Thyroid gland (tissue), 4 donors: ENCODE results near the gene PIGL. TPM values are rescaled to one million over a fixed set of nuclear protein-coding genes. Genes with fewer than 3 reads are reported as not detected.

Experiments used
- DNase-seq, 2 donors: peaks; one replicate each; pipeline ENCODE4 v3.0.0-alpha.2; 2019
- H3K27ac ChIP-seq, 3 donors: fragments of 200-600 bp; sonication (generic); 1 replicate in 2 of 3; 2 replicates in 1 of 3; pipeline ENCODE4 v1.5.1; 2016 to 2019; ENCODE audit warnings: mild to moderate bottlenecking in 1 of 3, moderate library complexity in 1 of 3
- H3K27me3 ChIP-seq: fragments of 200-600 bp; sonication (generic); one replicate; pipeline ENCODE4 v1.5.1; 2019
- H3K36me3 ChIP-seq, 2 donors: fragments of 200-600 bp; sonication (generic); one replicate each; pipeline ENCODE4 v1.5.1; 2016 to 2019
- H3K4me1 ChIP-seq, 2 donors: fragments of 200-600 bp; sonication (generic); one replicate each; pipeline ENCODE4 v1.5.1; 2017 to 2019
- H3K4me3 ChIP-seq, 3 donors: fragments of 200-600 bp; sonication (generic); replicated peaks in 1 of 3; 1 replicate in 2 of 3; 2 replicates in 1 of 3; pipeline ENCODE4 v1.5.1; 2016; ENCODE audit warnings: mild to moderate bottlenecking in 1 of 3
- H3K9me3 ChIP-seq: fragments of 200-600 bp; sonication (generic); one replicate; pipeline ENCODE4 v1.5.1; 2017
- POLR2A ChIP-seq, 2 donors: fragments of 450-650 bp; IDR thresholded peaks; one replicate each; pipeline ENCODE4 v1.6.1; 2017; ENCODE audit warnings: antibody characterized with exemption in 2 of 2, mild to moderate bottlenecking in 2 of 2, moderate library complexity in 1 of 2
- WGBS, 2 donors: methylation state at CpG; one replicate each; pipeline ENCODE4 v1.1.5; 2017; 5-methylcytosine and 5-hydroxymethylcytosine counted together
- intact Hi-C: fragments of 100-400 bp; cut with DNase I; formaldehyde crosslinking; loops from one replicate; pipeline ENCODE4 v1.15.1; 2023
- total RNA-seq, 4 donors: library from RNA; depleted of rRNA; stranded (reverse); fragments of >200 nt; gene quantifications; one replicate each; pipeline ENCODE4 v1.2.3, GENCODE V29; 2016
- TF ChIP-seq, protein P1 (sequence below), 6 experiments: fragments of 200-600 bp in 3 of 6; fragments of 450-650 bp in 3 of 6; sonication (generic) in 3 of 6; IDR thresholded peaks; one replicate each; pipeline ENCODE4 v1.5.1; 2016 to 2019; ENCODE audit warnings: antibody characterized with exemption in 6 of 6, mild to moderate bottlenecking in 2 of 6, inconsistent platforms in 1 of 6, moderate library complexity in 1 of 6

PIGL gene
- total RNA-seq, 4 donors from 2014 or later: 48.8 to 96.0 (median 60.9) TPM

GRCh38 chr17:16348586-16348985, 131.6 kb downstream of the PIGL start:
- TF ChIP-seq, protein P1, sequence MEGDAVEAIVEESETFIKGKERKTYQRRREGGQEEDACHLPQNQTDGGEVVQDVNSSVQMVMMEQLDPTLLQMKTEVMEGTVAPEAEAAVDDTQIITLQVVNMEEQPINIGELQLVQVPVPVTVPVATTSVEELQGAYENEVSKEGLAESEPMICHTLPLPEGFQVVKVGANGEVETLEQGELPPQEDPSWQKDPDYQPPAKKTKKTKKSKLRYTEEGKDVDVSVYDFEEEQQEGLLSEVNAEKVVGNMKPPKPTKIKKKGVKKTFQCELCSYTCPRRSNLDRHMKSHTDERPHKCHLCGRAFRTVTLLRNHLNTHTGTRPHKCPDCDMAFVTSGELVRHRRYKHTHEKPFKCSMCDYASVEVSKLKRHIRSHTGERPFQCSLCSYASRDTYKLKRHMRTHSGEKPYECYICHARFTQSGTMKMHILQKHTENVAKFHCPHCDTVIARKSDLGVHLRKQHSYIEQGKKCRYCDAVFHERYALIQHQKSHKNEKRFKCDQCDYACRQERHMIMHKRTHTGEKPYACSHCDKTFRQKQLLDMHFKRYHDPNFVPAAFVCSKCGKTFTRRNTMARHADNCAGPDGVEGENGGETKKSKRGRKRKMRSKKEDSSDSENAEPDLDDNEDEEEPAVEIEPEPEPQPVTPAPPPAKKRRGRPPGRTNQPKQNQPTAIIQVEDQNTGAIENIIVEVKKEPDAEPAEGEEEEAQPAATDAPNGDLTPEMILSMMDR (IDR thresholded peaks at IDR 0.05): no peak
- TF ChIP-seq POLR2A (IDR thresholded peaks at IDR 0.05): no peak
- peaks cover 1 to 4% of the 10 kb centered on the region in 2 donors for H3K36me3 ChIP-seq
- H3K4me1 ChIP-seq: peaks cover 7% of the 10 kb centered on the region in 2 donors
- DNase-seq: no peak
- WGBS, 2 donors: 90 to 92% methylated on average over 3 to 4 of the region's 6 CpGs
- no peak overlapping the region for H3K27ac ChIP-seq
- no peaks in the 10 kb centered on the region for H3K9me3 ChIP-seq
- intact Hi-C loops: no loop called here
- H3K4me3 ChIP-seq: no peak overlapping the region
- no peaks in the 10 kb centered on the region for H3K27me3 ChIP-seq

GRCh38 chr17:16349431-16349830, 132.4 kb downstream of the PIGL start:
- Histone ChIP-seq H3K36me3 (no peaks in the 10 kb centered on the region), H3K27ac (no peak overlapping the region), H3K9me3 (no peaks in the 10 kb centered on the region), H3K4me1 (peaks cover 7% of the 10 kb centered on the region in 2 donors), H3K4me3 (no peak overlapping the region), H3K27me3 (no peaks in the 10 kb centered on the region)
- WGBS, 2 donors: 99 to 100% methylated on average over 5 of the region's 5 CpGs
- no peak for DNase-seq
- intact Hi-C loops: no loop called here
- TF ChIP-seq, protein P1 (IDR thresholded peaks at IDR 0.05): no peak
- no peak for TF ChIP-seq POLR2A (IDR thresholded peaks at IDR 0.05)

DNA sequence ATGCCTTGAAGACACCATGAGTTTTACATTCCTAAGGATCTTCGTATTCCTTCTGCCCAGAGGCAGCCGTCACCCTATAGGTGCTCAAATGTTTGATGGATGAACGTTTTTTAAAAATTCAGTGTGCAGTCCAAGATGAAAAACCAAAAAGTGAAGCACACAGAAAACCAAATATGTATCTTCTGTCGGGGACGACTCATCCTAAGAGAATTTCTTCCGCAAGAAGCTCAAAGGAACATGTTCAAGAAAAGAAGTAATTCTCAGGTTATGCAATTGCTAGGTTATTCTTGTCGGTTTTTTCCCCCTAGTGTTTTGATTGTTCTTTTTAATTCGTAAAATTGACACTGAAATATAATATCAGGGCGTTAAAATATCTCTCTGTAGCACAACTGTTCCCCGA, 134.8 kb downstream of the PIGL start:
- intact Hi-C loops: no loop called here
- Histone ChIP-seq H3K4me1 (peaks cover 7% of the 10 kb centered on the region in 2 donors), H3K9me3 (no peaks in the 10 kb centered on the region), H3K27me3 (no peaks in the 10 kb centered on the region), H3K27ac (no peak overlapping the region), H3K4me3 (peak overlapping the region in 1 of 3 donors; percentile 52), H3K36me3 (no peaks in the 10 kb centered on the region)
- 50 to 53% methylated on average over 10 of the region's 10 CpGs for WGBS, 2 donors
- TF ChIP-seq, protein P1 (IDR thresholded peaks at IDR 0.05): no peak
- TF ChIP-seq POLR2A (IDR thresholded peaks at IDR 0.05): no peak
- no peak for DNase-seq

DNA sequence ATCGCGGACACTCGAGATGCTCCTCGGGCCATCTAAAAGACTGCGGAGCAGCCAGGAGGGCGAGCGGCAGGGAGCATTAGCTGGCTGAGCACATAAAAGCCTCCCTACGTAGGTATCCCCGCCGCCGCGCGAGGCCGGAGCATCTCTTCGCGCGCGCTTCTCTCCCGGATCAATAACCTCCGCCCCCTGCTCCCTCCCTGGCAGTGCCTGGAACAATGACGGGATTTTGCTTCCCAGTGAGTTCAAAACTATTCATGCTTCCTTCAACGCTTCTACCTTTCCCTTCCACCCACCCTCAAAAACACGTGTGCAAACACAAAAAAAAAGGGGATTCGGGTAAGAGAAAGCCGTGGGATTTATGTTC, 135.3 kb downstream of the PIGL start:
- Histone ChIP-seq H3K4me3 (peak overlapping the region in 2 of 3 donors; percentile 25 to 52), H3K36me3 (no peaks in the 10 kb centered on the region), H3K4me1 (peaks cover 7% of the 10 kb centered on the region in 2 donors), H3K27ac (no peak overlapping the region), H3K9me3 (no peaks in the 10 kb centered on the region), H3K27me3 (no peaks in the 10 kb centered on the region)
- peak; percentile 23 to 25 for DNase-seq
- WGBS, 2 donors: 0 to 1% methylated on average over 24 to 25 of the region's 25 CpGs
- intact Hi-C loops: no loop called here
- TF ChIP-seq POLR2A (IDR thresholded peaks at IDR 0.05): no peak
- TF ChIP-seq, protein P1 (IDR thresholded peaks at IDR 0.05): no peak

DNA sequence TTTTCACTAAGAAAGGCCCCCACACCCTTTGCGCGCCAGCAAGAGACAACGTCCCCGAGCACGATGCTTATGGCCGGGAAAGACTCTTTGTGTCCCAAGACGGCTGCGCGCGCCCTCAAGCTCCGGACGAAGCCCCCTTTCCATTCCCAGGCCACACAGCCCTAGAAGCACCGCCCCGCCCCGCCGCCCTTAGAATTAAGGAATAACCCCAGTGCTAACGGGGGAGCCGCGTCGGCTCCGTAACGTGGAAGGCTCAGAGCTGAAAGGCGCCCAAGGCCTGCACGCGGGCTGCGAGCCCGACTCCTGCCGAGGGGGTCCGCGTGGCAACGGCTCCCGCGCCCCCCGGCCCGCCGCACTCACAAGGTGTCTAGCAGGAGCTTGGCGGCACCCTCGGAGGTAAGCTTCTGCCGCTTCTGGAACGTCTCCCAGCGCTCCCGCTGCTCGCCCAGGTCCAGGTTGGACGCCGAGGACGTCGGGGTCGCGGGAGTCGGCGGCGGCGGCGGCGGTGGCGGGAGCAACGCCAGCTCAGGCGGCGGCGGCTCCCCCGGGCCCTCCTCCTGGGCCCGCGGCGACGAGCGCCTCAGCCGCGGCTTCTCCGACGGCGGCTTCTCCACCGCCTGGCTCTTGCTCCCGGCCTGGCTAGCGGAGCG, 135.8 kb downstream of the PIGL start:
- no peaks in the 10 kb centered on the region for H3K27me3 ChIP-seq
- H3K27ac ChIP-seq: no peak overlapping the region
- peak; percentile 23 to 28 for DNase-seq
- no peak for TF ChIP-seq POLR2A (IDR thresholded peaks at IDR 0.05)
- TF ChIP-seq, protein P1 (IDR thresholded peaks at IDR 0.05): no peak
- intact Hi-C loops: no loop called here
- peaks cover 7% of the 10 kb centered on the region in 2 donors for H3K4me1 ChIP-seq
- H3K36me3 ChIP-seq: no peaks in the 10 kb centered on the region
- 0 to 1% methylated on average over 21 to 22 of the region's 75 CpGs for WGBS, 2 donors
- H3K4me3 ChIP-seq: peak overlapping the region; percentile 25 to 52 (median 35)
- no peaks in the 10 kb centered on the region for H3K9me3 ChIP-seq
